IgD-negative memory B cell (primary cell): ENCODE results near the gene MOG. TPM values are rescaled to one million over a fixed set of nuclear protein-coding genes. Genes with fewer than 3 reads are reported as not detected.

Source experiments
- H3K27ac Mint-ChIP-seq, 3 donors: one replicate each; pipeline ENCODE4 v1.8.0; 2020 to 2022; ENCODE audit warnings: mild to moderate bottlenecking in 3 of 3, mixed read lengths in 3 of 3, moderate library complexity in 1 of 3
- H3K27me3 Mint-ChIP-seq: one replicate; pipeline ENCODE4 v1.8.0; 2021; ENCODE audit warnings: mixed read lengths
- H3K36me3 Mint-ChIP-seq: one replicate; pipeline ENCODE4 v1.8.0; 2020; ENCODE audit warnings: mild to moderate bottlenecking, mixed read lengths
- H3K4me1 Mint-ChIP-seq, 3 donors: one replicate each; pipeline ENCODE4 v1.8.0; 2020 to 2022; ENCODE audit warnings: mixed read lengths in 3 of 3, mild to moderate bottlenecking in 1 of 3
- H3K4me3 Mint-ChIP-seq, 4 donors: one replicate each; pipeline ENCODE4 v1.8.0; 2020 to 2022; ENCODE audit warnings: mild to moderate bottlenecking in 4 of 4, mixed read lengths in 4 of 4, moderate library complexity in 3 of 4
- H3K9me3 Mint-ChIP-seq, 3 donors: one replicate each; pipeline ENCODE4 v1.8.0; 2020 to 2021; ENCODE audit warnings: mixed read lengths in 3 of 3, mild to moderate bottlenecking in 1 of 3
- polyA plus RNA-seq: library from polyadenylated mRNA; unstranded; fragments of 300-500 nt; fragmentation: Illumina TruSeq; gene quantifications from one replicate; pipeline ENCODE4 v1.2.3, GENCODE V29; 2021

The MOG gene
- polyA plus RNA-seq, 1 donor from 2014 or later = not detected

DNA sequence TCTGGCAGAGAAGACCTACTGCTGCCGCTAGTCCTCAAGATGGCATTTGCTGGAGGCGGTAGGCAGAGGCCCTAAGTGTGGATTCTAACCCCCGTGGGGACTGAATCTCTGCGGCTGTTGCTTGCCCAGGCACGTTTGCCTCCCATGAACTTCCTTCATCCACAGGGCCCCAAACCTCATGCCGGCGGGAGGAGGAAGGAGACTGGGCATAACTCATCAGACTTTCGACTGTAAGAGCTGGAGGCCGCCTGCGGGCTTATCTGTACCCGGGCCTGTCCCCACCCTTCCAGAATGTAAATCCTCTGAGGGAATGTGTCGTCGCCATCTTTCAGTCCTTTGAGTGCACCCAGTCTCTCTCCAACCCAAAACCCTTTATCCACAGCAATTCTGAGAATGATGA is 23.1 kb downstream of the MOG start:
- Mint-ChIP-seq H3K36me3 (no peaks in the 10 kb centered on the region), H3K27ac (no peak overlapping the region), H3K4me3 (peak overlapping the region in 3 of 4 donors; percentile 65 to 83 (median 74)), H3K4me1 (peaks cover 5 to 10% (median 6%) of the 10 kb centered on the region in 3 donors), H3K27me3 (peaks cover 7% of the 10 kb centered on the region), H3K9me3 (no peaks in the 10 kb centered on the region)

- H3K27ac Mint-ChIP-seq = no peak overlapping the region
- H3K4me3 Mint-ChIP-seq = peak overlapping the region in 3 of 4 donors; percentile 65 to 83 (median 74)
- no peaks in the 10 kb centered on the region for H3K36me3 Mint-ChIP-seq
- H3K27me3 Mint-ChIP-seq = peaks cover 7% of the 10 kb centered on the region
- H3K4me1 Mint-ChIP-seq = peaks cover 5 to 10% (median 6%) of the 10 kb centered on the region in 3 donors
- no peaks in the 10 kb centered on the region for H3K9me3 Mint-ChIP-seq
Measured at GRCh38 chr6:29680416-29680815, 23.5 kb downstream of the MOG start.

GRCh38 chr6:29680904-29681303 is 24.0 kb downstream of the MOG start, which contains the start of gene ZFP57:
Gene ZFP57 (minus strand): TSS chr6:29681152. CDS start chr6:29677003, 4,149 bp downstream.
- peak within 1 kb of the TSS in 3 of 4 donors; percentile 65 to 83 (median 74) for H3K4me3 Mint-ChIP-seq
- H3K9me3 Mint-ChIP-seq = no peaks in the 10 kb centered on the region
- no peaks in the 10 kb centered on the region for H3K36me3 Mint-ChIP-seq
- H3K27me3 Mint-ChIP-seq = peaks cover 7% of the 10 kb centered on the region
- H3K4me1 Mint-ChIP-seq = peaks cover 5 to 10% (median 6%) of the 10 kb centered on the region in 3 donors
- no peak within 1 kb of the TSS for H3K27ac Mint-ChIP-seq

GRCh38 chr6:29681811-29682210 is 24.9 kb downstream of the MOG start:
- peaks cover 5 to 10% (median 6%) of the 10 kb centered on the region in 3 donors for H3K4me1 Mint-ChIP-seq
- no peak overlapping the region for H3K27ac Mint-ChIP-seq
- H3K27me3 Mint-ChIP-seq = peaks cover 7% of the 10 kb centered on the region
- no peaks in the 10 kb centered on the region for H3K9me3 Mint-ChIP-seq
- no peaks in the 10 kb centered on the region for H3K36me3 Mint-ChIP-seq
- H3K4me3 Mint-ChIP-seq = no peak overlapping the region

DNA sequence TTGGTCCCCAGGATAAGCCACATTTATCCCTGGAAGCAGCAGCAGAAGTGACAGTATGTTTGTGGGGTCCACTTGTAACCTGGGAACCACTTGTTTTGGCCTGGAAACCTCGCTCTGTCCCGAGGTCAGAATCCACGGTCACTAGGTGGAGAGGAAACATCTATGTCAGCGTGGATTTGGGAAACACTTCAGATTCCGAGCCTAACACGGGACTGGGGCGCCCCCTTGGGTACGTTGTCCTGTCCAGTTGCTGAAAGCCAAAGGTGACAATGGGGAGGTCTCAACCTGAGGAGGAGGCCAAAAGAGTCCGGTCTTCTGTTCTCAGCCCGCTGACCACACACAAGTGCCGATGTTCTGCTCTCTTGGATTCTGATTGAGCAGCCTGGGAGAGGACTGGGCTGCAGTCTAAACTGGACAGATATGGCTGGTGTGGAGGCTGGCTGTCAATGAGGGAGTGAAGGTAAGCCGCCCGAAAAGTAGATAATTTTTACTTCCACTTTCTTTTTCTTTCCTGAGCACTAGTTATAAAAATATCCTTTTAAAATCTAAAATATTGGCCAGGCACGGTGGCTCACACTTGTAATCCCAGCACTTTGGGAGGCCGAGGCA is 28.9 kb downstream of the MOG start:
- H3K27me3 Mint-ChIP-seq = peaks cover 5% of the 10 kb centered on the region
- H3K27ac Mint-ChIP-seq = no peak overlapping the region
- H3K9me3 Mint-ChIP-seq = no peaks in the 10 kb centered on the region
- no peak overlapping the region for H3K4me3 Mint-ChIP-seq
- H3K4me1 Mint-ChIP-seq = peaks cover 0 to 3% (median 0%) of the 10 kb centered on the region in 3 donors
- no peaks in the 10 kb centered on the region for H3K36me3 Mint-ChIP-seq

GRCh38 chr6:29694637-29695036 is 37.7 kb downstream of the MOG start:
- no peaks in the 10 kb centered on the region for H3K36me3 Mint-ChIP-seq
- H3K9me3 Mint-ChIP-seq = peaks cover 0 to 5% (median 2%) of the 10 kb centered on the region in 3 donors
- H3K27ac Mint-ChIP-seq = no peak overlapping the region
- peaks cover 4% of the 10 kb centered on the region for H3K27me3 Mint-ChIP-seq
- H3K4me3 Mint-ChIP-seq = no peak overlapping the region
- peaks cover 0 to 2% (median 0%) of the 10 kb centered on the region in 3 donors for H3K4me1 Mint-ChIP-seq

- Mint-ChIP-seq H3K4me3 (no peak overlapping the region), H3K36me3 (no peaks in the 10 kb centered on the region), H3K4me1 (peaks cover 0 to 2% (median 0%) of the 10 kb centered on the region in 3 donors), H3K27ac (no peak overlapping the region), H3K9me3 (peaks cover 0 to 5% (median 2%) of the 10 kb centered on the region in 3 donors), H3K27me3 (peaks cover 4% of the 10 kb centered on the region)
Measured at GRCh38 chr6:29696147-29697125, 39.5 kb downstream of the MOG start.

DNA sequence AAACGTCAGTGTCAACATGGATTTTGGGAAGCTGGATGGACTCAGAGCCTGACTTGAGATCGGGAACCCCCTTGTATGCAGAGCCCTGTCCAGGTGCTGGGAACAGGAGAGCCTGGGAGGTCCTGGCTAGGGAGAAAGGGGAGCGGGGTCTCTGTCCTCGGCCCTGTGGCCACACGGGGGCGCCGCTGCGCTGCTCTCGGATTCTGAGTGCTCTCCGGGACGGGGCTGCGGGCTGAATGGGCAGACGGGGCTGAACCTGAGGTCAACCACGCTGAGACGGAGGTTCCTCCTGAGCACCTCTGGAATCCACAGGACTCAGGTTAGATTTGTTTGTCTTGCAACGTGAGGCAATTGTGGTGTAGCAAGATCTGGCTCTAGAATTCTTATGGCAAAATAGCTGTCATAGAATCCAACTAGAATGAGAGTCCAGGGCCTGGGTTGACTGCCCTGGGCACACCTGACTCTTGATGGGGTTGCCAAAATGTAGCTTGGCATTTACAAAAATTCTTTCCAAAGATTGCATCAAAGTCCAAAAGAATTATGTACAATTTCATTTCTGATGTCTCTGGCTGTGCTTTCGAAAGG is 45.7 kb downstream of the MOG start:
- no peaks in the 10 kb centered on the region for H3K9me3 Mint-ChIP-seq
- H3K27ac Mint-ChIP-seq = no peak overlapping the region
- H3K4me1 Mint-ChIP-seq = peaks cover 2 to 4% (median 3%) of the 10 kb centered on the region in 3 donors
- H3K27me3 Mint-ChIP-seq = peaks cover 19% of the 10 kb centered on the region
- no peaks in the 10 kb centered on the region for H3K36me3 Mint-ChIP-seq
- no peak overlapping the region for H3K4me3 Mint-ChIP-seq

DNA sequence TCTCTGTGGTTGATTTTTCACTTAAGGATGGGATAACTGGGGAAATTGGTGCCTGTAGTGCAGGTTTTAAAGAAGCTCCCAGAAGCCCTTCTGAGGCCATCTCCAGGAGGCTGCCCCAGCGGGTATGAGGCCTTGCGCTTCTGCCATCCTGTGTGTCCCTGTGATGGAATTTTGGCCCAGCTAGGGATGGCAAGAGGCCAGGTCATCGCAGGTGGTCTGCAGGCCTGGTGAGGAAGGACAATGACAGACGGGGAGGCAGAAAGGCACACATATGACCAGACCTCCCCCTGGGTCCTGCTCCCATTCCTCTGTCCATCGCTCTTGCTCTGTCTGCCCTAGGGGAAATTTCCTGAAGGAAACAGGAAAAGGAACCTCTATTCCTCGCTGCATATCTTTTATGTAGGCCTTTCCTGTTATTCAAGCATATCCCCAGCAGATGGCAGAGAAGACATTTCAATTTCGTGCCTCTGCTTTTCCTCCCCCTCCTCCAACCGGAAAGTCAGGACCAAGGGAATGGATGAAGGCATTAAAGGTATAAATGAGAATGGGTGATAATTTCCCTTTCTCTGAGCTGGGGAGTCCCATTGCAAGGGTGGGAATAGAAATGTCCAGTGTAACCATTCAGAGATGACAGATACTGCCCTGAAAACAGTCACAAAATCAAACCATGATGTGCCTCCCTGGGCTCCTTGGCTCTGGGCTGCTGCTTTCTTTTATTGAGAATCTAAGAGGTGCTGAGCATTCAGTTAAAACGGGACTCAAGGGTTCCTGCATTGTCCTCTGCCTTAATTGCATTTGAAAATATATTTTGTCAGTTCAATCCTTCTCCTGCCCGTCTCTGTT is 48.7 kb downstream of the MOG start:
- Mint-ChIP-seq H3K9me3 (no peaks in the 10 kb centered on the region), H3K27ac (peak overlapping the region in 1 of 3 donors; percentile 5), H3K36me3 (no peaks in the 10 kb centered on the region), H3K27me3 (peaks cover 16% of the 10 kb centered on the region), H3K4me3 (peak overlapping the region in 1 of 4 donors; percentile 24), H3K4me1 (peaks cover 15 to 19% (median 17%) of the 10 kb centered on the region in 3 donors)

- Mint-ChIP-seq H3K36me3 (no peaks in the 10 kb centered on the region), H3K27ac (peak overlapping the region in 2 of 3 donors; percentile 48 to 91), H3K4me1 (peaks cover 15 to 19% (median 16%) of the 10 kb centered on the region in 3 donors), H3K9me3 (no peaks in the 10 kb centered on the region), H3K4me3 (peak overlapping the region; percentile 6 to 89 (median 77)), H3K27me3 (peaks cover 6% of the 10 kb centered on the region)
Measured at GRCh38 chr6:29708432-29709179, 51.7 kb downstream of the MOG start.

DNA sequence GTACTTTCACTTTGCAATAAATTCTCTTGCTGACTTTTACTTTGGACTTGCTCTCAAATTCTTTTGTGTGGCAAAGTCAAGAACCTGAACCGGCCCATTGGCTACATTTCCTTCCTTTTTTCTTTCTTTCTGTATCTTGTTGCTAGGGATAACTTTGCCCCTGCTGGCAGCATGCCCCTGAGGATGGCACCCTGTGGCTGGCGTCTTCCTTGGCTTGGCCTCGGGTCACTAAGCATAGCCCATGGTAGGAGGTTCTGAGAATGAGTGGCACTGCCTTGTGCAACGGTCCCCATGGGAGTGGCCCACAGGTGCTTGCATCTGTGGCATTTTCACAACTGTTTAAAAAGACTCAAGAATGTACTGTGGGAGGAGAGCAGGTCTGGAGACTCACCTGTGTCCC is 52.3 kb downstream of the MOG start:
- Mint-ChIP-seq H3K9me3 (no peaks in the 10 kb centered on the region), H3K36me3 (no peaks in the 10 kb centered on the region), H3K4me3 (peak overlapping the region; percentile 6 to 89 (median 77)), H3K4me1 (peaks cover 15 to 19% (median 16%) of the 10 kb centered on the region in 3 donors), H3K27ac (peak overlapping the region in 2 of 3 donors; percentile 13 to 91), H3K27me3 (peaks cover 1% of the 10 kb centered on the region)

DNA sequence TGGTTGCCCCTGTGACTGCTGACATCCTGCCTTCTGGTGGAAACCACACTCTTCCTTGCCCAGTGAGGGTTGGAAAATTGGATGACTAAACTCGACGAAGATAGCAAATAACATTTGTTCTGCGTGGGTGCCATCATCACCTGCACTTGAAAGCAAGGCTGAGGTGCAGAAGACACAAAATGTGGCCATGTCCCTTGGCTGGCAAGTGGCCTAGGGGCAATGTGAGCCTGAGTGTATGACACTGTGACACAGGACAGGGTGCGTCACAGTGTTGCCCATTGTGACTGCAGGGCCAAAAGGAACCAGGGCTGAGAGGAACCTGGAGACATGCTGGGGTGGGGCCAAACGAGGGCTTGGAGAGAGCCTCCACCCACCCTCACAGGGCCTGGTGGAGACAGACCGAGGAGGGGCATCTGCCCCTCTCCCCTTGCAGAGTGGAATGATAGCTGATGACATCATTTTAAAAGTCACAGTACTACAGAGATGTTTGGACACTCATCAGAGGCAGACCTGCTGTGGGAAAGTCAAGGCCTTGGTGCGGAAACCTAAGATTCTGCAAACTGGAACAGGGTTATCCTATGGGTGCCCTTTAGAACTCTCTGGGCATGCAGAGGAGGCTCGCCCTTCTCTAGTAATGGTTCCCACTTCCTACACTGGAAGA is 53.5 kb downstream of the MOG start:
- H3K4me1 Mint-ChIP-seq = peaks cover 15 to 19% (median 16%) of the 10 kb centered on the region in 3 donors
- H3K4me3 Mint-ChIP-seq = no peak overlapping the region
- peaks cover 1% of the 10 kb centered on the region for H3K27me3 Mint-ChIP-seq
- H3K9me3 Mint-ChIP-seq = no peaks in the 10 kb centered on the region
- H3K27ac Mint-ChIP-seq = no peak overlapping the region
- no peaks in the 10 kb centered on the region for H3K36me3 Mint-ChIP-seq

- Mint-ChIP-seq H3K36me3 (peaks cover 3% of the 10 kb centered on the region), H3K27me3 (no peaks in the 10 kb centered on the region), H3K27ac (no peak overlapping the region), H3K9me3 (no peaks in the 10 kb centered on the region), H3K4me3 (peak overlapping the region in 1 of 4 donors; percentile 20), H3K4me1 (peaks cover 15 to 17% (median 16%) of the 10 kb centered on the region in 3 donors)
Measured at GRCh38 chr6:29720863-29721262, 64.0 kb downstream of the MOG start.
